Neural cell (in vitro differentiated cells): Measurements from ENCODE around the gene LIF. TPM values are rescaled to one million over a fixed set of nuclear protein-coding genes. Genes with fewer than 3 reads are reported as not detected.

Experiments used
- H2AFZ ChIP-seq: fragments of 200-600, 300-800 bp; sonication (generic), shearing (Covaris generic); 2 replicates; pipeline ENCODE4 v1.6.0; 2014; ENCODE audit warnings: low read depth, mild to moderate bottlenecking, antibody characterized with exemption, low read length, moderate library complexity
- H3F3A ChIP-seq: fragments of 200-600 bp; shearing (Covaris generic); 2 replicates; pipeline ENCODE4 v1.6.1; 2016; ENCODE audit warnings: mild to moderate bottlenecking, moderate library complexity, mixed read lengths, antibody characterized with exemption, low read length; ENCODE audit not compliant: insufficient read depth, poor library complexity, severe bottlenecking
- H3K27ac ChIP-seq: fragments of 200-600, 300-800 bp; sonication (generic), shearing (Covaris generic); 2 replicates; pipeline ENCODE4 v1.5.1; 2014; ENCODE audit warnings: mild to moderate bottlenecking, low read length, moderate library complexity
- H3K27me3 ChIP-seq: fragments of 300-800, 200-600 bp; sonication (generic), shearing (Covaris generic); 2 replicates; pipeline ENCODE4 v1.6.0; 2014; ENCODE audit warnings: mild to moderate bottlenecking, low read depth, low read length, moderate library complexity; ENCODE audit not compliant: insufficient read depth
- H3K36me3 ChIP-seq: fragments of 300-800, 200-600 bp; sonication (generic), shearing (Covaris generic); 2 replicates; pipeline ENCODE4 v1.5.1; 2014; ENCODE audit warnings: mild to moderate bottlenecking, antibody characterized with exemption, low read length, moderate library complexity; ENCODE audit not compliant: insufficient read depth
- H3K4me2 ChIP-seq: fragments of 300-800, 200-600 bp; sonication (generic), shearing (Covaris generic); 2 replicates; pipeline ENCODE4 v1.6.0; 2014; ENCODE audit warnings: mild to moderate bottlenecking, low read length
- H3K4me3 ChIP-seq: fragments of 300-800, 200-600 bp; sonication (generic), shearing (Covaris generic); 2 replicates; pipeline ENCODE4 v1.5.1; 2014; ENCODE audit warnings: mild to moderate bottlenecking, low read length, moderate library complexity
- H3K79me2 ChIP-seq: fragments of 200-600 bp; shearing (Covaris generic); replicated peaks from 2 replicates; pipeline ENCODE4 v1.6.0; 2014; ENCODE audit warnings: mild to moderate bottlenecking, low read length, moderate library complexity; ENCODE audit not compliant: insufficient read depth
- H3K9ac ChIP-seq: fragments of 300-800, 200-600 bp; sonication (generic), shearing (Covaris generic); 2 replicates; pipeline ENCODE4 v1.6.1; 2016; ENCODE audit warnings: mild to moderate bottlenecking, low read length, mixed read lengths
- H3K9me2 ChIP-seq: fragments of 200-600 bp; shearing (Covaris generic); 2 replicates; pipeline ENCODE4 v1.6.1; 2016; ENCODE audit warnings: mild to moderate bottlenecking, low read length, mixed read lengths; ENCODE audit not compliant: insufficient read depth
- H3K9me3 ChIP-seq: fragments of 200-600, 300-800 bp; sonication (generic), shearing (Covaris generic); 2 replicates; pipeline ENCODE4 v1.6.1; 2016; ENCODE audit warnings: mild to moderate bottlenecking, mixed run types, low read length, moderate library complexity, mixed read lengths
- H4K20me1 ChIP-seq: fragments of 200-600 bp; shearing (Covaris generic); 2 replicates; pipeline ENCODE4 v1.6.1; 2016; ENCODE audit warnings: mild to moderate bottlenecking, mixed run types; ENCODE audit not compliant: insufficient read depth
- EP300 ChIP-seq: fragments of 450-650 bp; conservative IDR thresholded peaks from 2 replicates; pipeline ENCODE4 v1.6.1; 2014; ENCODE audit warnings: antibody characterized with exemption, mild to moderate bottlenecking, moderate library complexity; ENCODE audit not compliant: poor library complexity, severe bottlenecking
- EZH2 ChIP-seq: fragments of 200-600, 300-800 bp; shearing (Covaris generic), sonication (generic); IDR thresholded peaks from 2 replicates; pipeline ENCODE4 v1.6.1; 2014; ENCODE audit warnings: antibody characterized with exemption, low read length, borderline replicate concordance, mild to moderate bottlenecking; ENCODE audit not compliant: insufficient read depth, poor library complexity, severe bottlenecking
- MXI1 ChIP-seq: fragments of 450-650 bp; conservative IDR thresholded peaks from 2 replicates; pipeline ENCODE4 v1.6.1; 2014; ENCODE audit warnings: antibody characterized with exemption, mild to moderate bottlenecking; ENCODE audit not compliant: poor library complexity, severe bottlenecking
- POLR2AphosphoS5 ChIP-seq: IDR thresholded peaks from 2 replicates; pipeline ENCODE4 v1.6.1; 2012
- RAD21 ChIP-seq: fragments of 450-650 bp; conservative IDR thresholded peaks from 2 replicates; pipeline ENCODE4 v1.6.1; 2014; ENCODE audit warnings: antibody characterized with exemption, mild to moderate bottlenecking, moderate library complexity
- SMC3 ChIP-seq: fragments of 450-650 bp; conservative IDR thresholded peaks from 2 replicates; pipeline ENCODE4 v1.6.1; 2014; ENCODE audit warnings: antibody characterized with exemption, mild to moderate bottlenecking, moderate library complexity; ENCODE audit not compliant: poor library complexity
- TAF1 ChIP-seq: IDR thresholded peaks from 2 replicates; pipeline ENCODE4 v1.6.1; 2012; ENCODE audit warnings: low read depth
- polyA plus RNA-seq: library from polyadenylated mRNA; depleted of rRNA; stranded (reverse); fragments of >200 nt; gene quantifications from 2 replicates; pipeline ENCODE4 v1.2.3, GENCODE V29; 2014
- TF ChIP-seq, protein P1 (sequence below): fragments of 450-650 bp; IDR thresholded peaks from 2 replicates; pipeline ENCODE4 v1.5.1; 2014; ENCODE audit warnings: antibody characterized with exemption, mild to moderate bottlenecking, moderate library complexity; ENCODE audit not compliant: poor library complexity, severe bottlenecking
- TF ChIP-seq, protein P2 (sequence below): IDR thresholded peaks from 2 replicates; pipeline ENCODE4 v1.6.1; 2012; ENCODE audit warnings: borderline replicate concordance

LIF gene
- polyA plus RNA-seq, 1 donor from 2014 or later, result 0.05 TPM

DNA sequence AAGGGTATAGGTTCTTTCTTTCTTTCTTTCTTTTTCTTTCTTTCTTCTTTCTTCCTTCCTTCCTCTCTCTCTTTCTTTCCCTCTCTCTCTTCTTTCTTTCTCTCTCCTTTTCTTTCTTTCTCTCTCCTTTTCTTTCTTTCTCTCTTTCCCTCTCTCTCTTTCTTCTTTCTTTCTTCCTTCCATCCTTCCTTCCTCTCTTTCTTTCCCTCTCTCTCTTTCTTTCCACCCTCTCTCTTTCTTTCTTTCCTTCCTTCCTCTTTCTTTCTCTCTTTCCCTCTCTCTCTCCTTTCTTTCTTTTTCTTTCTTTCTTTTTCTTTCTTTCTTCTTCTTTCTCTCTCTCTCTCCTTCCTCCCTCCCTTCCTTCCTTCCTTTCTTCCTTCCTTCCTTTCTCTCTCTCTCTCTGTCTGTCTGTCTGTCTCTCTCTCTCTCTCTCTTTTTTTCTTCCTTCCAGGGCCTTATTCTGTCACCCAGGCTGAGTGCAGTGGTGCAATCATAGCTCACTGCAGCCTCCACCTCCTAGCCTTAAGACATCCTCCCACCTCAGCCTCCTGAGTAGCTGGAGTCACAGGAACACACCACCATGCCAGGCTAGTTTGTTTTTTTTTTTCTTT, 26.8 kb downstream of the LIF start:
- H3K27ac ChIP-seq, result no peak overlapping the region
- no peak overlapping the region for H3K9ac ChIP-seq
- no peaks in the 10 kb centered on the region for H3K79me2 ChIP-seq
- no peaks in the 10 kb centered on the region for H3K9me3 ChIP-seq
- no peaks in the 10 kb centered on the region for H4K20me1 ChIP-seq
- no peaks in the 10 kb centered on the region for H3K9me2 ChIP-seq
- H3K4me3 ChIP-seq, result no peak overlapping the region
- H3K36me3 ChIP-seq, result no peaks in the 10 kb centered on the region
- H3F3A ChIP-seq, result no peaks in the 10 kb centered on the region
- H3K4me2 ChIP-seq, result no peak overlapping the region
- no peak overlapping the region for H2AFZ ChIP-seq
- H3K27me3 ChIP-seq, result no peaks in the 10 kb centered on the region
- no peak for TF ChIP-seq RAD21
- no peak for TF ChIP-seq POLR2AphosphoS5
- no peak for TF ChIP-seq TAF1

DNA sequence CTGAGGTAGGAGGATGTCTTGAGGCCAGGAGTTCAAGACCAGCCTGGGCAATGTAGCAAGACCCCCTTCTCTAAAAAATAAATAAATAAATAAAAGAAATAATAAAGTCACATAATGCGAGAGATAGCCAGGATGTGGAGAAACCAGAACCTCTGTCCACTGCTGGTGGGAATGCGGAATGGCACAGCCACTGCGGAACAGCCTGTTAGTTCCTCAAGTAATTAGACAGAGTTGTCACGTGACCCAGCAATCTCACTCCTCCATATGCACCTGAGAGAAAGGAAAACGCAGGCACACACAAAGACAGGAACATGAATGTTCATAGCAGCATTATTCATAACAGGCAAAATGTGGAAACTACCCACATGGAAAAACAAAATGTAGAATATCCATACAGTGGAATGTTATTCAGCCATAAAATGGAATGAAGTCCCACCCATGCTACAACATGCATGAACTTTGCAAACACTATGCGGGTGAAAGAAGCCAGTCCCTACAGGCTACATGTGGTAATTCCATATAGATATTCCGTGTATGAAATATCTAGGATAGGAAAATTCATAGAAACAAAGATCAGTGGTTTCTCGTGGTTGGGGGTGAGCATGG, 27.4 kb downstream of the LIF start:
- H3K79me2 ChIP-seq, result no peaks in the 10 kb centered on the region
- no peaks in the 10 kb centered on the region for H4K20me1 ChIP-seq

DNA sequence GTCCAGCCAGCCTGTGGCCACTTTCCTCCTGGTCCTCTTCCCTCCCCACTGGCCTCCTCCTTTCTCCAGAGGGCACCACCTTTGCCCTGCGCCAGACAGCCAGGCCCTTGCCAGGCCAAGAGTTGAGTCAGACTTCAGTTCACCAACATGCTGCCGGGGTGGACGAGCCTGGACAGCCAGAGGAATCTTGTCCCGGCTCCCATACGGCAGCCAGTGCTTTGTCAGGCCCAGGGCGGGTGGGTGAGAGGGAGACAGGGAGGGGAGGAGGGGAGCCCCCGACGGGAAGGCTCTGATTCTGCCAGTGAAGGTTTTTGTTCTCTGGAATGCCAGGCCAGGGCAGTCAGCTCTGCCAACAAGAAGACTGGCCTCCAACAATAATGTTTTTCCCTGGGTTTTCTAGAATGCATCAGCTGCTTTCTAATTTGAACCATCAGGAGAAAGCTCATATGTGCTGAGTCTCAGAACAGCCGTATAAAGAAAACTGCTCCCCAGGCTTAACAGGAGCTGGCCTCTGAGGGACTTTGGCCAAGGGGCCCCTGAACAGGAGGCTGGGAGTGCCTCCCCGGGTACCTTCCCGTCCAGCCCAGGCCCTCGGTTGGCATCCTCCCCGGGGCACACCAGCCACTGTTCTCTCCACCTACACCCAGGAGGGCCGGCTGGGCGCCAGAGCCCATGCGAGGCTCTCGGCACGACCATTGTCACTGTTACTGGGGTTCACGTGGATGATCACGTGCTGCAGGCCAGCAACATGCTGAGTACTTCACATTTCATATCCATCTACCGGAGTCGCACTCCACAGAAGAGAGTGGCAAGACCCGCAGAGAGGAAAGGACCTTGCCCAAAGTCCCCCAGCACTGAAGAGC, 28.6 kb downstream of the LIF start:
- Histone ChIP-seq H3K27ac (no peak overlapping the region), H3K9me3 (no peaks in the 10 kb centered on the region), H3K36me3 (no peaks in the 10 kb centered on the region), H3K9me2 (no peaks in the 10 kb centered on the region), H3K4me3 (no peak overlapping the region), H3K79me2 (no peaks in the 10 kb centered on the region), H3K27me3 (no peaks in the 10 kb centered on the region), H3F3A (no peaks in the 10 kb centered on the region), H2AFZ (no peak overlapping the region), H3K9ac (no peak overlapping the region), H3K4me2 (no peak overlapping the region), H4K20me1 (no peaks in the 10 kb centered on the region)
- TF ChIP-seq EP300 (no peak), EZH2 (no peak), POLR2AphosphoS5 (no peak), RAD21 (no peak), MXI1 (no peak), SMC3 (no peak), TAF1 (no peak)
- TF ChIP-seq, protein P1, sequence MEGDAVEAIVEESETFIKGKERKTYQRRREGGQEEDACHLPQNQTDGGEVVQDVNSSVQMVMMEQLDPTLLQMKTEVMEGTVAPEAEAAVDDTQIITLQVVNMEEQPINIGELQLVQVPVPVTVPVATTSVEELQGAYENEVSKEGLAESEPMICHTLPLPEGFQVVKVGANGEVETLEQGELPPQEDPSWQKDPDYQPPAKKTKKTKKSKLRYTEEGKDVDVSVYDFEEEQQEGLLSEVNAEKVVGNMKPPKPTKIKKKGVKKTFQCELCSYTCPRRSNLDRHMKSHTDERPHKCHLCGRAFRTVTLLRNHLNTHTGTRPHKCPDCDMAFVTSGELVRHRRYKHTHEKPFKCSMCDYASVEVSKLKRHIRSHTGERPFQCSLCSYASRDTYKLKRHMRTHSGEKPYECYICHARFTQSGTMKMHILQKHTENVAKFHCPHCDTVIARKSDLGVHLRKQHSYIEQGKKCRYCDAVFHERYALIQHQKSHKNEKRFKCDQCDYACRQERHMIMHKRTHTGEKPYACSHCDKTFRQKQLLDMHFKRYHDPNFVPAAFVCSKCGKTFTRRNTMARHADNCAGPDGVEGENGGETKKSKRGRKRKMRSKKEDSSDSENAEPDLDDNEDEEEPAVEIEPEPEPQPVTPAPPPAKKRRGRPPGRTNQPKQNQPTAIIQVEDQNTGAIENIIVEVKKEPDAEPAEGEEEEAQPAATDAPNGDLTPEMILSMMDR, result no peak
- TF ChIP-seq, protein P2, sequence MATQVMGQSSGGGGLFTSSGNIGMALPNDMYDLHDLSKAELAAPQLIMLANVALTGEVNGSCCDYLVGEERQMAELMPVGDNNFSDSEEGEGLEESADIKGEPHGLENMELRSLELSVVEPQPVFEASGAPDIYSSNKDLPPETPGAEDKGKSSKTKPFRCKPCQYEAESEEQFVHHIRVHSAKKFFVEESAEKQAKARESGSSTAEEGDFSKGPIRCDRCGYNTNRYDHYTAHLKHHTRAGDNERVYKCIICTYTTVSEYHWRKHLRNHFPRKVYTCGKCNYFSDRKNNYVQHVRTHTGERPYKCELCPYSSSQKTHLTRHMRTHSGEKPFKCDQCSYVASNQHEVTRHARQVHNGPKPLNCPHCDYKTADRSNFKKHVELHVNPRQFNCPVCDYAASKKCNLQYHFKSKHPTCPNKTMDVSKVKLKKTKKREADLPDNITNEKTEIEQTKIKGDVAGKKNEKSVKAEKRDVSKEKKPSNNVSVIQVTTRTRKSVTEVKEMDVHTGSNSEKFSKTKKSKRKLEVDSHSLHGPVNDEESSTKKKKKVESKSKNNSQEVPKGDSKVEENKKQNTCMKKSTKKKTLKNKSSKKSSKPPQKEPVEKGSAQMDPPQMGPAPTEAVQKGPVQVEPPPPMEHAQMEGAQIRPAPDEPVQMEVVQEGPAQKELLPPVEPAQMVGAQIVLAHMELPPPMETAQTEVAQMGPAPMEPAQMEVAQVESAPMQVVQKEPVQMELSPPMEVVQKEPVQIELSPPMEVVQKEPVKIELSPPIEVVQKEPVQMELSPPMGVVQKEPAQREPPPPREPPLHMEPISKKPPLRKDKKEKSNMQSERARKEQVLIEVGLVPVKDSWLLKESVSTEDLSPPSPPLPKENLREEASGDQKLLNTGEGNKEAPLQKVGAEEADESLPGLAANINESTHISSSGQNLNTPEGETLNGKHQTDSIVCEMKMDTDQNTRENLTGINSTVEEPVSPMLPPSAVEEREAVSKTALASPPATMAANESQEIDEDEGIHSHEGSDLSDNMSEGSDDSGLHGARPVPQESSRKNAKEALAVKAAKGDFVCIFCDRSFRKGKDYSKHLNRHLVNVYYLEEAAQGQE, result no peak

More for the DNA sequence above, 27.4 kb downstream of the LIF start:
- H3K36me3 ChIP-seq, result no peaks in the 10 kb centered on the region
- H3K9me2 ChIP-seq, result no peaks in the 10 kb centered on the region
- TF ChIP-seq MXI1, result no peak
- TF ChIP-seq EZH2, result no peak
- H3K4me2 ChIP-seq, result no peak overlapping the region
- no peak overlapping the region for H3K27ac ChIP-seq
- H3K27me3 ChIP-seq, result no peaks in the 10 kb centered on the region
- H3K9me3 ChIP-seq, result no peaks in the 10 kb centered on the region
- H3F3A ChIP-seq, result no peaks in the 10 kb centered on the region
- no peak overlapping the region for H2AFZ ChIP-seq
- no peak overlapping the region for H3K4me3 ChIP-seq
- no peak overlapping the region for H3K9ac ChIP-seq
